ENCODE data around the gene GALNT2.

The GALNT2 gene

DNA sequence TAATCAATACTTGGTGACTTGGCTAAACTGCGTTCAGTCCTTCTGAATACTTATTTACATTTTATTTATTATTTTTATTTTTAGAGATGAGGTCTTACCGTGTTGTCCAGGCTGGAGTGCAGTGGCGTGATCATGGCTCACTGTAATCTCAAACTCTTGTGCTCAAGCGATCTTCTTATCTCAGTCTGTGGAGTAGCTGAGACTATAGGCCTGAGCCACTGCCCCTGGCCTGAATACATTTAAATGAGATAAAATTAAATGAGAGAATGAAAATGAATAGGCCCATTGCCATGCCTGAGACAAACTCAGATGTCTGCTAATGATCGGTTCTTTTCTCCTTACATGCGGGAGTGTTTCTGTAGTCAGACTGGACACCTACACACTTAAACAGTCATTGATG lies 86.0 kb downstream of the GALNT2 start:
- TF ChIP-seq CTCF (IDR thresholded peaks at IDR 0.05; ENCODE audit: borderline replicate concordance, insufficient read depth, low read depth, low read length) = no peak
- H3K4me3 ChIP-seq (ENCODE audit: low read depth, low read length) = no peak overlapping the region

DNA sequence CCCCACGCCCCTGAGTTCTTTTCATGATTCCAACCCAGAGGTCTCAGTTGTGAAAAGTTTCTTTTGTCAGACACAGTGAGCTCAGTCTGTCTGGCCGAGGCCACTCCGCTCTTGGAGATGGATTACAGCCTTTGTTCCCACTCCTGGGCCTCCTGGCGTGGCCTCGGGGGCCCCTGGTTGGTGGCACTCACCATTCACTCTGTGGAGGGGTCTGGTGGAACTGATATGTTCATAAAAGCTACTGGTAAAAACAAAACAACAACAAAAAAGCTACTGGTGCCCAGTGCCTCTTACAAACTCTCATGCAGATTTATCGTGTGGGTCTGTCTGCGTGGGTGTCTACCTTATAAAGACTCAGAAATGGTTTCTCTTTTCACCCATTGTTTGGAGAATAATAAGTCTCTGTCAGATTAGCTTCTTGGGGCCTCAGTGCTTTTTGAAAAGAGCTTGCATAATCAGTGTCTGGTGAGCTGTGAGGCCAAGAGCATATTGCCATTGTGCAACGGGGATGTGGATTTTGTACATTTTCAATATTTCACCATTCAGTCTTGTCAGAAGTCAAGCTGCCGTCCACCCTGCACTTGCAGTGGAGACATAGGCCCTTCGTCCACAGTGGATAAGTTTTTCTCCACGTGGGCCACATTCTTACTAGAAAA lies 86.7 kb downstream of the GALNT2 start:
- no peak overlapping the region for H3K4me3 ChIP-seq (ENCODE audit: low read depth, low read length)
- TF ChIP-seq CTCF (IDR thresholded peaks at IDR 0.05; ENCODE audit: borderline replicate concordance, insufficient read depth, low read depth, low read length) = no peak

DNA sequence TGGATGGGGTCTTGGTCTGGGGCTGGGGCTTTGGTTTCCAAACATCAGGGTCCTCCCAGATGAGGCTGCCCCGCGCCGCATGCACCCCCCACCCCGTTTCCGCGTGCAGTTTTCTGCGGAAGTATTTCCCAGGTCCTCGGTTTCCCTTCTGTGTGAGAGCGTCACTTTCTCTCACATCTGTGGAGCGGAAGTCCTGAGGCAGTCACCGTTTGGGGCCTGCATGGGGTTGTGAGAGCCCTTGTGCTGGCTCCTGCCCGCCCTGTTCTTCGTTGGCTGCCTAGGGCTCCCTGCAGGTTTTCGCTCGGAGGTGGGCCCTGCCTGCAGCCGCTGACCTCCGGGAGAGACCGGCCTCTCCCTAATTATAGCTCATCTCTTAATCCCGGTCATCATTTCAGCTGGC lies 88.0 kb downstream of the GALNT2 start:
- no peak for TF ChIP-seq CTCF (IDR thresholded peaks at IDR 0.05; ENCODE audit: borderline replicate concordance, insufficient read depth, low read depth, low read length)
- H3K4me3 ChIP-seq (ENCODE audit: low read depth, low read length) = no peak overlapping the region

DNA sequence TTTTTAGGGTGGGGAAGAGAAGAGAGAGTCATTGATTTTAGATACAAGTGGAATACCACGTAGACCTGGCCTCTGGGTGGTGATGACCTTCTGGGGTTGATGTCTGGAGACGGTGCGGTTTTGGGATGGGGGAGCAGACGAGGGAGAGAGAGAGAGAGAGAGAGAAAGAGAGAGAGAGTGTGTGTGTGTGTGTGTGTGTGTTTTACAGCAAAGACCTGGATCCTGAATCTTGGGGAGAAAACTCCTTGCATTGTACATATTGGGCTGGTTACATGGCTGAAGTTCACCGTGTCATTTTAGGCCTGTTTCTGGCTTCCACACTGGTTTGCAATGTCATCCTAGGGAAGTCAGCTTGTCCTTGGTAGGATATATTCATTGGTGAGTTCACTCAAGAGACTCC lies 89.0 kb downstream of the GALNT2 start:
- TF ChIP-seq CTCF (IDR thresholded peaks at IDR 0.05; ENCODE audit: borderline replicate concordance, insufficient read depth, low read depth, low read length) = no peak
- H3K4me3 ChIP-seq (ENCODE audit: low read depth, low read length) = no peak overlapping the region

DNA sequence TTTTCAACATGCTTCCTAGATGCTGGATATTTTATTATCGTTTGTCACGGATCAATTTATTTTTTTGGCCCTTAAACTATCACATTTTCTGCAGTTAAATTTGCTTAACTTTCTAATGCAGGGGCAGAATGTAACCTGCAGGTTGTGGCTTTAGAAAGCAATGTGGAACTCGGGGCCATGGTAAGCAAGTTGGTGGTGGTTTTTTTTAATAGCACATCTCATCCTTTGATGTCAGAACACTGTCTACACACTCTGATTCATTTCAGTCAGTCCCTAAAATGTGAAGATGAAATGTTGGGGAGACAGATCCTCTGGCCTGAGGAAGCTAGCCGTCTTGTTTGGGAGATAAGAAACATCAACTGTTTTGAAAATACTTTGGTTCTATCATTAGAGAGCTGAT lies 89.5 kb downstream of the GALNT2 start:
- TF ChIP-seq CTCF (IDR thresholded peaks at IDR 0.05; ENCODE audit: borderline replicate concordance, insufficient read depth, low read depth, low read length) = no peak
- H3K4me3 ChIP-seq (ENCODE audit: low read depth, low read length) = no peak overlapping the region

GRCh38 chr1:230157420-230158390 lies 90.7 kb downstream of the GALNT2 start:
- H3K4me3 ChIP-seq (ENCODE audit: low read depth, low read length) = no peak overlapping the region
- no peak for TF ChIP-seq CTCF (IDR thresholded peaks at IDR 0.05; ENCODE audit: borderline replicate concordance, insufficient read depth, low read depth, low read length)

All from GM12875 (cell line).